HCT116 (cell line): Measurements from ENCODE around the gene ZC3H13. TPM values are rescaled to one million over a fixed set of nuclear protein-coding genes. Genes with fewer than 3 reads are reported as not detected.
A peak's percentile ranks its signal among the peaks of the same experiment; 100 is the strongest.

ENCODE experiments used
- ATAC-seq: fragments of 200-7000 bp; cut with Tn5 transposase; 2 replicates; pipeline ENCODE4 v1.9.1; 2020; ENCODE audit warnings: mild to moderate bottlenecking, moderate library complexity
- BruUV-seq: library from RNA; stranded (reverse); fragments of 400-500 nt; replicated peaks from 2 replicates; lab custom pipeline; 2021; lab: Mats Ljungman, UMichigan
- CTCF ChIA-PET: fragments of 300-600 bp; sonication (Branson Sonifier 250); formaldehyde crosslinking; loops from one replicate; lab custom pipeline; 2021; ENCODE audit warnings: antibody characterized with exemption; lab: Charles Lee
- POLR2A ChIA-PET: fragments of 300-600, 350-600 bp; sonication (Branson Sonifier 250); formaldehyde crosslinking; loops from one replicate; lab custom pipeline; 2021; ENCODE audit warnings: antibody characterized with exemption; lab: Charles Lee
- RAD21 ChIA-PET, 2 experiments: fragments of 300-600 bp; sonication (Branson Sonifier 250); formaldehyde crosslinking; loops; one replicate each; lab custom pipeline; 2023; ENCODE audit warnings: low total read pairs in 2 of 2; ENCODE audit not compliant: uncharacterized antibody in 2 of 2, unreplicated experiment in 2 of 2, low non-redundant PET in 1 of 2; lab: Charles Lee
- DNase-seq: peaks from one replicate; pipeline ENCODE4 v3.0.0-alpha.2; 2010; ENCODE audit warnings: low read depth, low spot score
- H2AFZ ChIP-seq: fragments of 200-600 bp; shearing (Covaris generic), sonication (generic); 2 replicates; pipeline ENCODE4 v1.6.1; 2017; ENCODE audit warnings: low read depth, mixed run types, mixed read lengths, antibody characterized with exemption, low read length; ENCODE audit not compliant: poor library complexity, severe bottlenecking
- H3K27ac ChIP-seq: 2 replicates; pipeline ENCODE4 v1.5.1; 2012; ENCODE audit warnings: low read depth, low read length
- H3K27me3 ChIP-seq: fragments of 200-600 bp; sonication (generic); 2 replicates; pipeline ENCODE4 v1.6.1; 2016; ENCODE audit warnings: mixed run types, low read length, mixed read lengths; ENCODE audit not compliant: insufficient read depth
- H3K36me3 ChIP-seq, 2 experiments: fragments of 200-500 bp in 1 of 2; fragments of 200-600 bp in 1 of 2; sonication (Bioruptor generic) in 1 of 2; sonication (generic) in 1 of 2; 2 replicates each; pipeline versions ENCODE4 v1.5.1 to v1.6.1; 2014 to 2016; ENCODE audit warnings: low read length in 2 of 2, inconsistent platforms in 1 of 2, mixed read lengths in 1 of 2, mixed run types in 1 of 2; ENCODE audit not compliant: insufficient read depth in 2 of 2, control insufficient read depth in 1 of 2
- H3K4me1 ChIP-seq, 2 experiments: fragments of 200-600 bp in 1 of 2; sonication (generic) in 1 of 2; 2 replicates each; pipeline versions ENCODE4 v1.5.1 to v1.6.1; 2012 to 2017; ENCODE audit warnings: low read length in 2 of 2, inconsistent platforms in 1 of 2, mild to moderate bottlenecking in 1 of 2, mixed read lengths in 1 of 2, mixed run types in 1 of 2, moderate library complexity in 1 of 2; ENCODE audit not compliant: insufficient read depth in 2 of 2, control insufficient read depth in 1 of 2
- H3K4me2 ChIP-seq: fragments of 200-600 bp; sonication (generic); 2 replicates; pipeline ENCODE4 v1.6.1; 2017; ENCODE audit warnings: mixed run types, low read length, mixed read lengths
- H3K4me3 ChIP-seq, 2 experiments: fragments of 200-600 bp in 1 of 2; sonication (generic) in 1 of 2; replicated peaks in 1 of 2; 2 replicates each; pipeline ENCODE4 v1.5.1; 2011 to 2016; ENCODE audit warnings: low read length in 2 of 2, control low read depth in 1 of 2, low read depth in 1 of 2, mild to moderate bottlenecking in 1 of 2, mixed read lengths in 1 of 2, mixed run types in 1 of 2
- H3K79me2 ChIP-seq: fragments of 200-600 bp; sonication (generic); 2 replicates; pipeline ENCODE4 v1.6.1; 2017; ENCODE audit warnings: mild to moderate bottlenecking, mixed run types, low read length, moderate library complexity, mixed read lengths; ENCODE audit not compliant: insufficient read depth
- H3K9ac ChIP-seq: fragments of 200-600 bp; sonication (generic); 2 replicates; pipeline ENCODE4 v1.6.1; 2016; ENCODE audit warnings: low read length, mixed read lengths
- H3K9me2 ChIP-seq: fragments of 200-600 bp; sonication (generic), shearing (Covaris generic); 2 replicates; pipeline ENCODE4 v1.6.1; 2017; ENCODE audit warnings: mixed run types, mild to moderate bottlenecking, moderate library complexity; ENCODE audit not compliant: insufficient read depth
- H3K9me3 ChIP-seq, 2 experiments: fragments of 200-500 bp in 1 of 2; fragments of 200-600 bp in 1 of 2; sonication (Bioruptor generic) in 1 of 2; sonication (generic) in 1 of 2; 2 replicates each; pipeline ENCODE4 v1.6.1; 2014 to 2017; ENCODE audit warnings: low read length in 2 of 2, mixed read lengths in 2 of 2, inconsistent platforms in 1 of 2, low read depth in 1 of 2, mild to moderate bottlenecking in 1 of 2, mixed run types in 1 of 2, moderate library complexity in 1 of 2; ENCODE audit not compliant: control insufficient read depth in 1 of 2, insufficient read depth in 1 of 2
- H4K20me1 ChIP-seq: fragments of 200-600 bp; sonication (generic), shearing (Covaris generic); 2 replicates; pipeline ENCODE4 v1.6.1; 2017; ENCODE audit warnings: mixed run types, mild to moderate bottlenecking, moderate library complexity; ENCODE audit not compliant: insufficient read depth
- CBX3 ChIP-seq: IDR thresholded peaks from 2 replicates; pipeline ENCODE4 v1.6.1; 2012; ENCODE audit warnings: low read depth
- CTCF ChIP-seq, 3 experiments: fragments of 200-600 bp in 1 of 3; sonication (generic) in 1 of 3; IDR thresholded peaks in 2 of 3; conservative IDR thresholded peaks in 1 of 3; 2 replicates each; pipeline ENCODE4 v1.5.1; 2012 to 2017; ENCODE audit warnings: low read depth in 2 of 3, low read length in 2 of 3, antibody characterized with exemption in 1 of 3, borderline replicate concordance in 1 of 3, control low read depth in 1 of 3, mild to moderate bottlenecking in 1 of 3, mixed read lengths in 1 of 3, mixed run types in 1 of 3, moderate library complexity in 1 of 3; ENCODE audit not compliant: insufficient read depth in 1 of 3
- EGR1 ChIP-seq: IDR thresholded peaks from 2 replicates; pipeline ENCODE4 v1.6.1; 2012; ENCODE audit warnings: low read depth
- ELF1 ChIP-seq: IDR thresholded peaks from 2 replicates; pipeline ENCODE4 v1.6.1; 2012; ENCODE audit warnings: low read depth, borderline replicate concordance
- EZH2 ChIP-seq: fragments of 200-600 bp; sonication (generic); IDR thresholded peaks from 2 replicates; pipeline ENCODE4 v1.6.1; 2017; ENCODE audit warnings: antibody characterized with exemption, mixed run types
- JUND ChIP-seq: IDR thresholded peaks from 2 replicates; pipeline ENCODE4 v1.6.1; 2012
- MAX ChIP-seq: IDR thresholded peaks from 2 replicates; pipeline ENCODE4 v1.6.1; 2012
- POLR2A ChIP-seq: IDR thresholded peaks from 2 replicates; pipeline ENCODE4 v1.7.0; 2011; ENCODE audit warnings: borderline replicate concordance; ENCODE audit not compliant: insufficient read depth, insufficient read length; ENCODE audit errors: extremely low read depth
- RAD21 ChIP-seq: IDR thresholded peaks from 2 replicates; pipeline ENCODE4 v1.6.1; 2012; ENCODE audit warnings: low read depth, mild to moderate bottlenecking
- SIN3A ChIP-seq: IDR thresholded peaks from 2 replicates; pipeline ENCODE4 v1.6.1; 2012; ENCODE audit warnings: low read depth
- SP1 ChIP-seq: IDR thresholded peaks from 2 replicates; pipeline ENCODE4 v1.6.1; 2012; ENCODE audit warnings: low read depth
- SRF ChIP-seq: IDR thresholded peaks from 2 replicates; pipeline ENCODE4 v1.6.1; 2012; ENCODE audit warnings: low read depth
- TCF7L2 ChIP-seq: IDR thresholded peaks from 2 replicates; pipeline ENCODE4 v1.7.0; 2011; ENCODE audit warnings: borderline replicate concordance, inconsistent platforms; ENCODE audit not compliant: insufficient read depth, insufficient read length; ENCODE audit errors: extremely low read depth
- YY1 ChIP-seq: IDR thresholded peaks from 2 replicates; pipeline ENCODE4 v1.6.1; 2011; ENCODE audit warnings: low read length, low read depth, moderate library complexity, mild to moderate bottlenecking; ENCODE audit not compliant: insufficient replicate concordance; ENCODE audit errors: extremely low read depth
- ZFX ChIP-seq: fragments of 450-650 bp; IDR thresholded peaks from 2 replicates; pipeline ENCODE4 v1.6.1; 2017
- intact Hi-C: fragments of 100-400 bp; cut with micrococcal nuclease; formaldehyde crosslinking; loops from 2 replicates; pipeline ENCODE4 v1.10.0; 2022
- total RNA-seq: library from RNA; stranded (reverse); gene quantifications from one replicate; pipeline ENCODE4 v1.2.1, GENCODE V29; 2021; ENCODE audit not compliant: unreplicated experiment

The ZC3H13 gene
- total RNA-seq, 1 experiment from 2014 or later: 37.9 TPM

- no peak overlapping the region for H3K4me2 ChIP-seq
- ATAC-seq (peak; percentile 58), DNase-seq (no peak)
- BruUV-seq: no TSS peak
- no peaks in the 10 kb centered on the region for H3K9me2 ChIP-seq
- no peaks in the 10 kb centered on the region for H3K79me2 ChIP-seq
- H3K36me3 ChIP-seq: no peaks in the 10 kb centered on the region
- intact Hi-C loops: loop anchor here (10.0 kb wide), 1 partner anchor 200 kb away; no protein-coding TSS in a partner anchor
- H3K27me3 ChIP-seq: no peaks in the 10 kb centered on the region
- H4K20me1 ChIP-seq: no peaks in the 10 kb centered on the region
- no peaks in the 10 kb centered on the region for H3K9me3 ChIP-seq
- ChIA-PET CTCF (no interaction called here), POLR2A (no interaction called here), RAD21 (no interaction called here)
- H3K4me3 ChIP-seq: no peak overlapping the region
- H2AFZ ChIP-seq: no peak overlapping the region
- no peaks in the 10 kb centered on the region for H3K4me1 ChIP-seq
- TF ChIP-seq CTCF (IDR thresholded peaks at IDR 0.05 in 2 of 3, conservative IDR thresholded peaks at IDR 0.05 in 1 of 3; ENCODE audit: borderline replicate concordance in 1 of 3, insufficient read depth in 1 of 3, low read depth in 2 of 3, low read length in 2 of 3) (peak in 2 of 3 experiments; percentile 17 to 30; a peak in 2 of 6 replicates), TCF7L2 (no peak), RAD21 (peak; percentile 35; the same call in 1 of the 2 replicates)
- H3K27ac ChIP-seq: no peak overlapping the region
- H3K9ac ChIP-seq: no peak overlapping the region
These were observed 127.4 kb downstream of the ZC3H13 start for GRCh38 chr13:45925151-45925550.

GRCh38 chr13:45921162-45921736 lies 131.3 kb downstream of the ZC3H13 start:
- H3K79me2 ChIP-seq: no peaks in the 10 kb centered on the region
- no peak overlapping the region for H3K4me3 ChIP-seq
- no TSS peak for BruUV-seq
- H3K27me3 ChIP-seq: 0 out of 2 replicates have a peak, but pooled peaks cover 3% of the 10 kb centered on the region
- no peak overlapping the region for H3K27ac ChIP-seq
- ATAC-seq (no peak), DNase-seq (no peak)
- intact Hi-C loops: loop anchor here (10.0 kb wide), 1 partner anchor 204 kb away; no protein-coding TSS in a partner anchor
- H3K9ac ChIP-seq: no peak overlapping the region
- CTCF ChIA-PET: no interaction called here
- H2AFZ ChIP-seq: no peak overlapping the region
- no peak overlapping the region for H3K4me2 ChIP-seq
- no peaks in the 10 kb centered on the region for H3K9me2 ChIP-seq
- H3K4me1 ChIP-seq: no peaks in the 10 kb centered on the region
- H3K9me3 ChIP-seq: no peaks in the 10 kb centered on the region
- RAD21 ChIA-PET: interaction anchor here in 1 of 2 experiments (0.5 kb wide), 1 partner anchor 88 kb away, joined by 3 read pairs; no protein-coding TSS in a partner anchor
- H3K36me3 ChIP-seq: no peaks in the 10 kb centered on the region
- no peaks in the 10 kb centered on the region for H4K20me1 ChIP-seq
- POLR2A ChIA-PET: no interaction called here
- TF ChIP-seq YY1 (no peak), ELF1 (no peak), TCF7L2 (no peak), ZFX (no peak), SRF (no peak), CBX3 (no peak), SP1 (no peak), EZH2 (no peak), MAX (no peak), SIN3A (no peak), POLR2A (no peak), RAD21 (no peak), JUND (no peak), CTCF (IDR thresholded peaks at IDR 0.05 in 2 of 3, conservative IDR thresholded peaks at IDR 0.05 in 1 of 3; ENCODE audit: borderline replicate concordance in 1 of 3, insufficient read depth in 1 of 3, low read depth in 2 of 3, low read length in 2 of 3) (no peak), EGR1 (no peak)
